GM19372 (cell line): ENCODE measurements around the gene FAT1.

Experiments
- ATAC-seq: cut with Tn5 transposase; IDR thresholded peaks from one replicate; pipeline ENCODE4 v1.9.1; 2021; ENCODE audit warnings: mild to moderate bottlenecking, low read depth, moderate library complexity; ENCODE audit not compliant: unreplicated experiment

Gene FAT1

GRCh38 chr4:186725469-186726425 is 2.1 kb upstream of the FAT1 start:
- no peak for ATAC-seq

DNA sequence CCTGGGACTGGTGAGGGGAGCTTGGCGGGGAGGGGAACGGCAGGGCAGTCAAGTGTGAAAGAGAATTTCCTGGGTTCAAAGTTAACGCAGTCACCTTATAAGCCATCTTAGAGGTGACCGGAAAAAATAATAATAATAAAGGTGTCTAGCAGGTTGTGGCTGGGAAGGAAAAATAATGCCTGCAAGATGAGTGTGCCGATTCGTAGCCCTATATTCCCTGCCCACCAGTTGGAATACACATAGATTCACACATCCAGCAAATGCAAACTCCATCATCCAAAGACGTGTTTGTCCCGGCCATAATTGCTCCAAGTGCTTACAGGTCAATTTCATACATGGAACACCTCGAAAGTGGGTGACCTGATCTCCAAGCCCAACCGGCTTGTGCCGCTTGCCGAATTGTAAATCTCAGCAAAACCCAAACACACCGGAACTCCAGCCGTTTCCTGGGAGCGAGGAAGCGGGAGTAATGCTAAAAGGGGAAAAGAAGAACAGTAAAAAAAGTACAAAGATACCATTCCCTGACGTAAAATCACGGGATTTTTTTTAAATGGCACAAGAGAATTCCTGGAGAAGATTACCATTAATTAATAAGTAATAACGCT is 1.3 kb upstream of the FAT1 start:
- no peak for ATAC-seq

GRCh38 chr4:186724058-186724863 is 605 bp upstream of the FAT1 start:
- ATAC-seq, result no peak

DNA sequence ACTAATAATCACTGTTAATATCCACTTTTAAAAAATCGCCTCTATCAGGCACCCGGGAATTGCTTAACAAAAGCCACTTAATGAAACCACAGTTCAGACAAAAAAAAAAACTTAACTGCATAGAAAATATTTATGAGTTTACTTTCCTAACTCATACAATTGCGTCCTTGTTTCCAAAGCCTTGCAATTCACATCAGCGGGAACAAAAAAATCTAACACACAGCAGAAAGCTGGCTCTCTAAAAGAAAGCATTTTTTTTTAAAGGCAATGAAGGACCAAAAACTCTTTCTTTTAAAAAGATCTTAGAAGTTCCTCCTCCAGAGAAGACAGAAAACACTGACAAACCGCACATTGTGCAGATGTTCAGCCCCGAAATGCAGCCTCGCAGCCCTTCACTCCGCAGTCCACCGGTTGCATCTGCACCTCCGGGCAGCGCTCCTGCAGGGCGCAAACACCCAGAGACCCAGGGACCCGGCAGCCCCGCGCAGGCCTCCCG is 812 bp downstream of the FAT1 start:
- no peak for ATAC-seq

DNA sequence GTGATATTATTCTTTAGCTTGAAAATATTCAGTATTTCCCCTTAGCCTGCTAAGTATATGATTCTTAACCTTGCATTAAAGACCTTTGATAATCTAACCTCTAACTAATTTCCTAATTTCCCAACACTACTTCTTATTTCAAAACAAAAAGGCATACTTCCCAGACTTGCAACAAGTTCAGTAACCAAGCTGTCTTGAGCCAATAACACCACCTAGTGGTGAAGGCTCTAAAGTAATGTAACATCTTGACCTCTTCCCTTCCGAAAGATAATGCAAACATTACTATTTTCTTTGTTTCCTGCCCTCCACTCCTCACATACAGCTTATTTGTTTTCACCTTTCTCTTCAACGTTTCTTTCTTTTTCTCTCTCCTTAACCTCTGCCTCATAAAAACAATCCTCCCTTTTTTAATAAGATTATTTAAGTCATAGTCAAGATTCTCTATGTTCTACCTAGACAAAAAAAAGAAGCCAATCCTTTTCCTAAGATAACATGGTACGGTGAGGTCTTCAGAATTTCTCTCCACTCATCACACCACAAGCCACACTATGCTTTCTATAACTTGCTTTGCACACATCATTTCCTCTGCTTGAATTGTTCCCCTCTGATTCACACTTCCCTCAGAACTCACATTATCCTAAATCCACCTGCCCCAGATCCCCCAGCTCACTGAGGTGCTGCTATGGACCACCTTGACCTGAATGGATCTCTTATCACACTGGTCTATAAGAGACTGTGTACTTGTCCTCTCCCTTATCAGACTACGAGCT is 3.5 kb downstream of the FAT1 start:
- no peak for ATAC-seq

DNA sequence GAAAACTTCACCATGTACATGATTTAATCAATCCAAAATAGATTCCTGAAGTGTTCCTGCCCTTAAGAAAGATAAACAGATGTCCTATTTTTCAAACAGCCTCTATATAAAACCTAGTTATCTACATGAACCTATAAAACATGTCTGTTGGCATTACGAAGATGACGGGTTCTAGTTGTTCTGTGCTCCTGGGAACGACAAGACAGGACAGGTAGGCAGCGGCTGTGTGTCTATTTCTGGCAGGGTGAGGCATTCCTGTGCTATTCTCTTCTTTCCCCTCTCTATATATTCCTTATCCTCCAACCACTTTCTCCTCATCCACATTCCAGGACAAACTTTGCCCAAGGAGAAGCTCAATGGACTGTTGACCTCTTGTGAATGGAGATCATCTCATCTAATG is 6.1 kb downstream of the FAT1 start:
- no peak for ATAC-seq

- no peak for ATAC-seq
These were observed 8.6 kb downstream of the FAT1 start for GRCh38 chr4:186715077-186715476.

DNA sequence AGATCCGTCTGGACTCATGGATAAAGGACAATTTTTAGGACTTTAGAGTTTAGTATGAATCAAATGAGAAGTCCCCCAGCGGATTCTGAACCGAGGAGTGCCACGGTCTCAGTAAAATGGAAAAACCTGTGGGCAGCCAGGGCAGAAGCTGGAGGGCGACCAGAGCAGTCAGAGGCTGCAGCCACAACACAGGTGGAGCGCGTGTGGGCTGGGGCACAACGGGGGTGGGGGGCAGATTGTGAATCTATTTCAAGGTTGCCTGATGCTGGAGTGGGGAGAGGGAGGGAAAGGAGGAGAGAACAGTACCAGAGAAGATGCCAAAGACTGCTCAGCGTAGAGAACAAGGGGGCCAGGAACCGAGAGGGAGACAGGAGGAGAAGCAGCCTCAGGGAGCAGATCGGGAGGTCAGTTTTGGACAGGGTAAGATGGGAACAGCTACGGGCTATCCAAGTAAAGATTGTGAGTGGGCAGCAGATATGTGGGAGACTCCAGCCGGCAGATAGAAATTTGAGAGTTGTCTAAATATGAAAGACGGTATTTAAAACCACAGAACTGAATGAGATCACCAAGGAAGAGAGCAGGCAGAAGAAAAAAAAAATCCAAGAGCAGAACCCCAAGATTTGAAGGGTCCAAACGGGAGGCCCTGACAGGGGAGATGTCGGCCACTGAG is 9.5 kb downstream of the FAT1 start:
- ATAC-seq, result no peak

DNA sequence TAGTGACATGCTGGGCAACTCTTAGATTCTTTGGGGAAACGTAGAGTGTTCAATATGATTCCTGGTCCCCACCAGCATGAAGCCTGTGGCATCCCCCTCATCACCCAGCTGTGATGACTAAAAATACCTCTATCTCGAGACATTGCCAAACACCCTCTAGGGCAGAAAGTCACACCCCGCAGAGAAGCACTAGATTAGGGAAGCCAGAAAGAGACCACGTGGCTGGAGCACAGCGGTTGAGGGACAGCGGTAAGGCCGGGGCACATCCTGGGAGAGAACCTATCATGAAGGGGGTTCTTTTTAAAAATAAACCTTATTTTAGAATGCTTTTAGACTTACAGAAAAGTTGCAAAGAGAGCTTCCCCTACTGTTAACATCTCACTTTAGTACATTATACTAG is 11.0 kb downstream of the FAT1 start:
- ATAC-seq, result no peak

DNA sequence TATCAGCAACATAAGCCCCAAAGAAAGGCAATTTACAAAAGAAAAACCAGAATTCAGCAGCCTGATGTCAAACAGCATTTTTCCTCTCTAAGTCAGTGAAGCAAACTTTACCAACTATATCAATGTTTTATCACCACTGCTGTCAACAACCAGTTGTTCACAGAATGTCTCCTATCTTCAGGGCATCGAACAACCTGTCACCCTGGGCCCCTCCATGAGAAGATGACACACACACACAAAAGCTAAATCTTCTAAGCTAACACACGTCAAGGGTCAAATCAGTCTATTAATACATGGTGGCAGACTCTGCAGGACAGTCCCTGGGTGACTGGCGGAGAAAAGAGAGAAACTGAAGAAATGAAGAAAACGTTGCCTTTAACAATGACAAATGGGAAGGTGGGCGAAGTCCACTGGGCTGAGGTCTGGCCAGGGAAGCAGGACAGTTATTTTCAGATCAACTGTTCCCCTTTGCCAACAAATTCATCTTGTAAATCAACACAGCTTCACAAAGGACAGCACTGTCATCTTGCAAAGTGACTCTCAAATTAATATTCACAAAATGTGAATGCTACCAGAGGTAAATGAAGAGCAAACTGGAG is 13.0 kb downstream of the FAT1 start:
- no peak for ATAC-seq

- ATAC-seq, result no peak
These were observed 14.1 kb downstream of the FAT1 start for GRCh38 chr4:186709517-186709916.

- no peak for ATAC-seq
These were observed 15.1 kb downstream of the FAT1 start for GRCh38 chr4:186708554-186708953.

DNA sequence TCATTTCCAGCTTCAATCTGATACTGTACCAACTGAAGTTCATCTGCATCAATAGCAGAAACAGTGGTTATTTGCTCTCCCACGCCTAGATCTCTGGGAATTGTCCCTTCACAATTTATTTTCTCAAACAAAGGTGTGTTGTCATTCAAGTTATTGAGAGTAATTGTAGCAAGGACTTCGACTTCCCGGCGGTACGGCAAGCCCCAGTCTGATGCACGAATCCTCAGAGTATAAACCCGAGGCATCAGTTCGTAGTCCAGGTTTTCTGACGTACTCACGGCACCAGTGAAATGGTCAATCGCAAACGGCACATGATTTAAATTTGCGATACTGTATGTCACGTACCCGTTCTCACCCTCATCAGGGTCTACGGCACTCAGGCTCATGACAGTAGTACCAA is 15.7 kb downstream of the FAT1 start:
- no peak for ATAC-seq

GRCh38 chr4:186707574-186707973 is 16.1 kb downstream of the FAT1 start:
- ATAC-seq, result no peak

- no peak for ATAC-seq
These were observed 19.6 kb downstream of the FAT1 start for GRCh38 chr4:186704057-186704456.

DNA sequence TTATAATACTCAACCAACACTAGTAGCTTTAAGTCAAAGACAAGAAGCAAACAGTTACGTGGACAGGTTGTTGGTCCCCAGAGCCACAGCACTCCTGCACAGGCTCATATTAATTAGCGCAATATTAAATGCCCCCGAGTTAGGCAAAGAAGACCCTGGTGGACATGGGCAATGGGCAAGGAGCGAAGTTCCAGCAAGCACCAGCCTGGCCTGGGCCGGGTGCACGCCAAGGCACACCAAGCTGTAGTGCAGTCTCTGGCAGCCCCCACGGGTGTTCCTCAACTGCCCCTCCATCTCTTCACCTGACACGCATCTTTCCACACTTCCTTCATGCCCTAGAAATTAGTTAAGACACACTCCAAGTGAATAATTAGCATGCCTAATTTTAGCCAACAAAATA is 20.1 kb downstream of the FAT1 start:
- ATAC-seq, result no peak

GRCh38 chr4:186702940-186703339 is 20.7 kb downstream of the FAT1 start:
- ATAC-seq, result no peak

DNA sequence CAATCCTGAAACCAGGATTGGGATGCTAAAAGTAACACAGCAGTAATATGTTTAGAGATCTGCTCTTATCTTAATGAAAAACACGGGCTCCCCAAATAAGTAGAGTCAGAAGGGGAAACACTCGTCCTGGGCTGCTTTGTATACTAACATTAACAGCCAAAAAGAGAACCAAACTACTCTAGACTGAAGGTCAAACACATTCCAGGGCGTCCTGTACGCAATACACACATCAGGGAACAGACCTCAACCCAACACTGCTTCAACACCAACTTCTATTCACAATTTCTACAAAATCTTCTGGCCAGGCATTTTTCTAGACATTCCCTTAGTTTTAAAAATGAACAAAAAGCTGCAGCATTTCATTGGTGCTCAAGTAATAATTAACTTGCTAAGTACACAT is 21.4 kb downstream of the FAT1 start:
- no peak for ATAC-seq

GRCh38 chr4:186701788-186702187 is 21.9 kb downstream of the FAT1 start:
- ATAC-seq, result no peak
